Measurements from ENCODE around the gene MBNL2. TPM values are rescaled to one million over a fixed set of nuclear protein-coding genes. Genes with fewer than 3 reads are reported as not detected.
A peak's percentile ranks its signal among the peaks of the same experiment; 100 is the strongest.

Gene MBNL2
- total RNA-seq, 1 experiment from 2014 or later, result 32.9 TPM

- no peaks in the 10 kb centered on the region for H3K9me3 ChIP-seq (replicated peaks)
- peak in 1 of 2 experiments; percentile 30 for DNase-seq
- H3K4me1 ChIP-seq, result peaks cover 14% of the 10 kb centered on the region
- no peaks in the 10 kb centered on the region for H3K27me3 ChIP-seq
- H3K36me3 ChIP-seq, result 0 out of 2 replicates have a peak, but pooled peaks cover 4% of the 10 kb centered on the region
- no peak overlapping the region for H3K27ac ChIP-seq
- H3K4me3 ChIP-seq, result no peak overlapping the region
These were observed 26.1 kb downstream of the MBNL2 start for GRCh38 chr13:97248243-97248642.

- H3K4me3 ChIP-seq, result no peak overlapping the region
- H3K27ac ChIP-seq, result no peak overlapping the region
These were observed 27.1 kb downstream of the MBNL2 start for GRCh38 chr13:97249093-97249795.

GRCh38 chr13:97249796-97250495, 27.8 kb downstream of the MBNL2 start:
- H3K4me3 ChIP-seq, result no peak overlapping the region
- H3K27me3 ChIP-seq, result no peaks in the 10 kb centered on the region
- 0 out of 2 replicates have a peak, but pooled peaks cover 4% of the 10 kb centered on the region for H3K36me3 ChIP-seq
- H3K9me3 ChIP-seq (replicated peaks), result no peaks in the 10 kb centered on the region
- no peak for DNase-seq
- peaks cover 5% of the 10 kb centered on the region for H3K4me1 ChIP-seq
- no peak overlapping the region for H3K27ac ChIP-seq

More at GRCh38 chr13:97249093-97249795, 27.1 kb downstream of the MBNL2 start:
- no peaks in the 10 kb centered on the region for H3K9me3 ChIP-seq (replicated peaks)
- DNase-seq, result no peak
- H3K27me3 ChIP-seq, result no peaks in the 10 kb centered on the region
- 0 out of 2 replicates have a peak, but pooled peaks cover 4% of the 10 kb centered on the region for H3K36me3 ChIP-seq
- H3K4me1 ChIP-seq, result peaks cover 8% of the 10 kb centered on the region

- Histone ChIP-seq H3K27ac (no peak overlapping the region), H3K4me3 (no peak overlapping the region), H3K36me3 (0 out of 2 replicates have a peak, but pooled peaks cover 4% of the 10 kb centered on the region), H3K9me3 (replicated peaks) (no peaks in the 10 kb centered on the region), H3K27me3 (no peaks in the 10 kb centered on the region), H3K4me1 (peaks cover 5% of the 10 kb centered on the region)
- DNase-seq, result no peak
These were observed 28.4 kb downstream of the MBNL2 start for GRCh38 chr13:97250560-97250959.

- DNase-seq, result no peak
- Histone ChIP-seq H3K9me3 (replicated peaks) (no peaks in the 10 kb centered on the region), H3K27me3 (no peaks in the 10 kb centered on the region), H3K27ac (no peak overlapping the region), H3K4me3 (no peak overlapping the region), H3K36me3 (0 out of 2 replicates have a peak, but pooled peaks cover under 1% of the 10 kb centered on the region), H3K4me1 (peaks cover 6% of the 10 kb centered on the region)
These were observed 30.6 kb downstream of the MBNL2 start for GRCh38 chr13:97252735-97253134.

GRCh38 chr13:97253581-97254293, 31.6 kb downstream of the MBNL2 start:
- H3K27ac ChIP-seq, result no peak overlapping the region
- no peaks in the 10 kb centered on the region for H3K36me3 ChIP-seq
- H3K4me3 ChIP-seq, result no peak overlapping the region
- peaks cover 10% of the 10 kb centered on the region for H3K4me1 ChIP-seq
- no peaks in the 10 kb centered on the region for H3K9me3 ChIP-seq (replicated peaks)
- H3K27me3 ChIP-seq, result no peaks in the 10 kb centered on the region
- no peak for DNase-seq

- Histone ChIP-seq H3K27me3 (no peaks in the 10 kb centered on the region), H3K4me3 (no peak overlapping the region), H3K27ac (no peak overlapping the region), H3K36me3 (no peaks in the 10 kb centered on the region), H3K4me1 (peaks cover 7% of the 10 kb centered on the region), H3K9me3 (replicated peaks) (no peaks in the 10 kb centered on the region)
- no peak for DNase-seq
These were observed 32.7 kb downstream of the MBNL2 start for GRCh38 chr13:97254816-97255215.

GRCh38 chr13:97255515-97256021, 33.4 kb downstream of the MBNL2 start:
- peaks cover 7% of the 10 kb centered on the region for H3K4me1 ChIP-seq
- H3K27me3 ChIP-seq, result no peaks in the 10 kb centered on the region
- DNase-seq, result no peak
- H3K27ac ChIP-seq, result no peak overlapping the region
- no peaks in the 10 kb centered on the region for H3K36me3 ChIP-seq
- no peaks in the 10 kb centered on the region for H3K9me3 ChIP-seq (replicated peaks)
- H3K4me3 ChIP-seq, result no peak overlapping the region

- H3K9me3 ChIP-seq (replicated peaks), result no peaks in the 10 kb centered on the region
- no peak overlapping the region for H3K4me3 ChIP-seq
- DNase-seq, result no peak
- H3K4me1 ChIP-seq, result peaks cover 7% of the 10 kb centered on the region
- H3K27me3 ChIP-seq, result no peaks in the 10 kb centered on the region
- no peaks in the 10 kb centered on the region for H3K36me3 ChIP-seq
- H3K27ac ChIP-seq, result no peak overlapping the region
These were observed 34.2 kb downstream of the MBNL2 start for GRCh38 chr13:97256343-97256783.

- peaks cover 7% of the 10 kb centered on the region for H3K4me1 ChIP-seq
- no peak overlapping the region for H3K4me3 ChIP-seq
- no peak for DNase-seq
These were observed 35.2 kb downstream of the MBNL2 start for GRCh38 chr13:97257228-97257755.

GRCh38 chr13:97257800-97258799, 36.0 kb downstream of the MBNL2 start:
- H3K9me3 ChIP-seq (replicated peaks), result no peaks in the 10 kb centered on the region
- H3K36me3 ChIP-seq, result no peaks in the 10 kb centered on the region
- no peak overlapping the region for H3K4me3 ChIP-seq
- no peak for DNase-seq
- H3K4me1 ChIP-seq, result peaks cover 7% of the 10 kb centered on the region
- no peak overlapping the region for H3K27ac ChIP-seq
- no peaks in the 10 kb centered on the region for H3K27me3 ChIP-seq

More at GRCh38 chr13:97257228-97257755, 35.2 kb downstream of the MBNL2 start:
- Histone ChIP-seq H3K36me3 (no peaks in the 10 kb centered on the region), H3K27ac (no peak overlapping the region), H3K27me3 (no peaks in the 10 kb centered on the region), H3K9me3 (replicated peaks) (no peaks in the 10 kb centered on the region)

- no peak for DNase-seq
- no peaks in the 10 kb centered on the region for H3K9me3 ChIP-seq (replicated peaks)
These were observed 36.7 kb downstream of the MBNL2 start for GRCh38 chr13:97258801-97259200.

GRCh38 chr13:97259410-97259797, 37.3 kb downstream of the MBNL2 start:
- H3K27ac ChIP-seq, result no peak overlapping the region
- no peak for DNase-seq

More at GRCh38 chr13:97258801-97259200, 36.7 kb downstream of the MBNL2 start:
- Histone ChIP-seq H3K36me3 (no peaks in the 10 kb centered on the region), H3K4me1 (peaks cover 7% of the 10 kb centered on the region), H3K4me3 (no peak overlapping the region), H3K27me3 (no peaks in the 10 kb centered on the region), H3K27ac (no peak overlapping the region)

More at GRCh38 chr13:97259410-97259797, 37.3 kb downstream of the MBNL2 start:
- H3K27me3 ChIP-seq, result no peaks in the 10 kb centered on the region
- no peaks in the 10 kb centered on the region for H3K36me3 ChIP-seq
- H3K4me3 ChIP-seq, result no peak overlapping the region
- H3K9me3 ChIP-seq (replicated peaks), result no peaks in the 10 kb centered on the region
- H3K4me1 ChIP-seq, result peaks cover 7% of the 10 kb centered on the region

All from SJCRH30 (cell line).